GM19372 (cell line): Measurements from ENCODE around the gene SYNDIG1L.
A peak's percentile ranks its signal among the peaks of the same experiment; 100 is the strongest.
"Not testable (repeated sequence)": the region's sequence is repeated elsewhere in the genome, so short reads cannot be mapped to it uniquely, and the experiment has no call there.

ENCODE experiments used
- ATAC-seq: cut with Tn5 transposase; IDR thresholded peaks from one replicate; pipeline ENCODE4 v1.9.1; 2021; ENCODE audit warnings: mild to moderate bottlenecking, low read depth, moderate library complexity; ENCODE audit not compliant: unreplicated experiment

Gene SYNDIG1L

DNA sequence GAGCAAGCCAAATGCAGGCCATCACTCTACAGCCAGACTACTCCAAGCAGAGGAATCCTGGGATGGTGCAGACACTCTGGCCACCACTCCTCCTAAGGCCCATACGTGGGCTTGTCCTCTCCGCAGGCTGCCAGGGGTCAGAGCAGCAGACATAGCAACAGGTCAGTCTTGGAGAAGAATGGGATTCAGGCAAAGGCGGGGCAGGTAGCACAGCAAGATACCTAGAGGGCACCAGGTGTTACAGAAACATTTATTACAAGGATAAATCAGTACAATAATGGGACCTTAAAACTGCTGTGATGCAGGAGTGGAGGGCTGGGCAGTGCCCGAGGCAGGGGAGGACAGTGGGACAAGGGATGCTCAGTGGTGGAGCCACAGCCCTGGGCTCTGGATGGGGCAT lies 20.3 kb downstream of the SYNDIG1L start:
- no peak for ATAC-seq

DNA sequence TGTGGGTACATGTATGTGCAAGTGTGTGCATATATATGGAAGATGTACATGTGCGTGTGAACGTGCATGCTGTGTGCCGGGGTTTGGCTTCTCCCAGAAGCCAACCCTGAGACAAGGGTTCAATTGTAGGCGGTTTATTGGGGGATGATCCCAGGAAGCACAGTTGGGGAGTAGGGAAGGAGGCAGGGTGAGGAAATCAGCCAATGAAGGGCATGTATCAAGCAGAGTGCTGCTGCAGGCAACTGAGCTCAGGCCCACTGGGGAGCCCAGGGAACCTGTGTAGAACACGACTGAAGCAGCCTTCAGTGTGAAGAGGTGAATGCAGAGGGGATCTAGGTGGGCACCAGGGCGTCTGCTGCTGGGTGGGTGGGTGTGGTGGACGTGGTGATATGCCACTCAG lies 21.6 kb downstream of the SYNDIG1L start:
- ATAC-seq: no peak

DNA sequence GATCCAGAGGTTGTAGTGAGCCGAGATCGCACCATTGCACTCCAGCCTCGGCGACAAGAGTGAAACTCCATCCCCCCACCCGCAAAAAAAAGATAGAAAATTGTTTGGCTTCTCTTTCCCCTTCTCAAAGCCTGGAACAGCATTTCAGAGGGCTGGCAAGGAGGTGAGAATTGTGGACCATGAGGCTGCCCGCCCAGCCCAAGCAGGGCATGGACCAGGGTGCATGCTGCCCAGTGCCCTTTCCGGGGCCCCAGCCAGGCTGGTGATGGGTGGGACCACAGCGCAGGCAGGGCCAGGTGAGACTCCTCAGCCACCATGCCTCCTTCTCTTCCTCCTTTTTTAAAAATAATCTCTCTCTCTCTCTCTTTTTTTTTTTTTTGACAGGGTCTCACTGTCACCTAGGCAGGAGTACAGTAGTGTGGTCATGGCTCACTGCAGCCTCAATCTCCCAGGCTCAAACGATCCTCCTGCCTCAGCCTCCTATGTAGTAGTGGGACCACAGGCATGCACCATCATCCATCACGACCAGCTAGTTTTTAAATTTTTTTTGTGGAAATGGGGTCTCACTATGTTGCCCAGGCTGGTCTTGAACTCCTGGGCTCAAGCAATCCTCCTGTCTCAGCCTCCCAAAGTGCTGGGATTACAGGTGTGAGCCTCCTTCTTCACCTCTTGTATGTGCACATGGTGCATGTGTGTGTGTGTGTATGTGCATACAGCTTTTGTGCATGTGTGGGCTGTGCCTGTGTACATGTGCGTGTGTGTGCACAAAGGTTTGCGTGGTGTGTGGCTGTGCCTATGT lies 22.2 kb downstream of the SYNDIG1L start:
- no peak for ATAC-seq

DNA sequence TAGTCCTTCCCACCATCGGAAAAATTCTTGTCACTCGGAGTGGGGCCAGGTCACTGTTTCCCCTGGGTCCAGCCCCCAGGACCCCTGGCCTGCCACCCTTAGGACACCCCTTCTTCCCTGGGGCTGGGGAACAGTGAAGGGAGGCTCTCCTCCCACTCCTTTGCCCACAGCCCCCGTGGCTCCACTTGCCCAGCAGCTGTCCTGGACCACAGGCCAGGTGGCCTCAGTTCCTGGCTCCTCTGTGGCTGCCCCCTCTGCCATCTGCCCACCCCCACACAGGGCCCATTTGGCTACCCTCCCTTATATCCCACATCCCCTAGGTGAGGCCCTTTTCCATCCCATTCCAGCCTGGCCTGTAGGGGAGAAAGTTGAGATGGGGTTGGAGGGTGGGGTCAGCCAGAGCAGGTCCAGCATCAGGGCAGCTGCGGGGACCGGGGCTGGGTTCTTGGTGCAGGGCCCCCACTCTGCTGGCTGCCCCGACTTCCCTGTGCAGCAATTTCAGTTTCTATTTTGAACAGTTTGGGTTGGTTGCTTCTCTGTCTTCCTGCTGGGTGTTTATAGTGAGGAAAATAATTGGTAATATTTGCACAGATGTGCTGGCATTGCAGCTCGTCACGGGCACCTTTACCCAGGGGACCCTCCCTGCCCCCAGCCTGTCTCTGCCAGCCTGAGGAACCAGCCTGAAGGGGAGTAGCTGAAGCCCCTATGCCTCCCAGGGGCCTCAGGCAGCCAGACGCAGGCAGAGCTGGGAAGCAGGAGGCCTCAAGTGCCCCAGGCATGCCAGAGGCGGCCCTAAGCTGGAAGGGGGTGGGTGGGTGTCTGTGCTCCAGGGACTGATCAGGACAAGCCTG lies 23.4 kb downstream of the SYNDIG1L start:
- ATAC-seq: no peak

DNA sequence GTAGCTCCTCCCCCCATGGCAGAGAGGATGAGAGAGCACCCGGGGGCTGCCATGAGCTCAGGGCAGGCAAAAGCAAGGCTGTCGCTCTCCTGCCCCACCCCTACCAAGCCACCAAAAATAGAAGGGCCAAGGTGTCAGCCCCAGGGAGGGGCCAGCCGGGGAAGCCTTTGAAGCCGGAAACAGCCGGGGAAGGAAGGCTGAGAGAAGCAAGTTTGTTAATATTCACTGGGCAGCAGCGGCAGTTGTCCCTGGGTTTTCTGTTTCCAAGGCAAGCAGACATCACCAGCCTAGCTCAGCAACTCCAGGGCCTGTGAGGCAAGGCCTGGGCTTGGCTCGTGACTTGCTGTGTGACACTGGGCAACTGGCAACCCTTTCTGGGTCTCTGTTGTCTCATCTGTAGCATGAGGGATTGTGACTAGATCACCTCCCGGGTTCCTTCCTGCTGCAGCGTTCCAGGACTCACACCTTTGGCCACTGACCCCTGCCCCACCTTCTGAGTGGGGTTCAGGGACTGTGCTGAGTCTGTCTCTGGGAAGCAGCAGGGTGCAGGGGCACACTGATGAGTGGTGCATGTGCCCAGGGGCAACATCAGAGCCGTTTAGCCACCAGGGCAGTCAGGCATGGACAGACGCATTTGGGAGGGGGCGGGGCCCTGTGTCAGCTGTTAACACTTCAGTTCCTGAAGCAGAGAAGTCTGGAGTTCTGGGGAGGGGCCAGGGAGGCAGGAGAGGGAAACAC lies 24.3 kb downstream of the SYNDIG1L start:
- peak; percentile 73 for ATAC-seq

DNA sequence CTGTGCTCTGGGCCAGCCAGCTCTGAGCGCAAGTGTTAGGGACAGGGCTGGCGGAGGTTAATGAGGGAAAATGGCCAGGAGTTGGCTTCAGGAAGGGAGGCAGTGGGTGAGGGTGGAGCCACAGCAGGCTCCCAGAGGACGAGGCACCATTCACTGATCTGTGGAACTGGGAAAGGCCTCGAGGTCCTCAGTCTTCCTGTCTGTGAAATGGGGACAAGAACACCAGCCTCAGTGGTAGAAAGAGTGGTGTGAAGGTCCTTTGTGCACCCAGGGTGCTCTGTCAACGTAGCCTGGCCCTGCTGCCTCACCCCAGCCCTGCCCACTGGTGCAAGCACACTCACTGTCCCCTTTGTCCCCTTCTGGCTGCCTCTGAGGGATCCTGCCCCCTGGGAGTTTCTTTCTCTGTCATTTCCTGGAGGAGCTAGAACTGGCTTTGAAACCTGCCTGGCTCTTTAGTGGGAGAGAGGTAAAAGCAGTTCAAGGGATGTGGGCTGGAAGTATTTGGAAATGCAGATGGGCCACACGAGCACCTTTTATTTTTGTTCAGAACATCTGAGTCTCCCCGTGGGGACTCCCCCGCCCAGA lies 25.0 kb downstream of the SYNDIG1L start:
- peak; percentile 4 for ATAC-seq

DNA sequence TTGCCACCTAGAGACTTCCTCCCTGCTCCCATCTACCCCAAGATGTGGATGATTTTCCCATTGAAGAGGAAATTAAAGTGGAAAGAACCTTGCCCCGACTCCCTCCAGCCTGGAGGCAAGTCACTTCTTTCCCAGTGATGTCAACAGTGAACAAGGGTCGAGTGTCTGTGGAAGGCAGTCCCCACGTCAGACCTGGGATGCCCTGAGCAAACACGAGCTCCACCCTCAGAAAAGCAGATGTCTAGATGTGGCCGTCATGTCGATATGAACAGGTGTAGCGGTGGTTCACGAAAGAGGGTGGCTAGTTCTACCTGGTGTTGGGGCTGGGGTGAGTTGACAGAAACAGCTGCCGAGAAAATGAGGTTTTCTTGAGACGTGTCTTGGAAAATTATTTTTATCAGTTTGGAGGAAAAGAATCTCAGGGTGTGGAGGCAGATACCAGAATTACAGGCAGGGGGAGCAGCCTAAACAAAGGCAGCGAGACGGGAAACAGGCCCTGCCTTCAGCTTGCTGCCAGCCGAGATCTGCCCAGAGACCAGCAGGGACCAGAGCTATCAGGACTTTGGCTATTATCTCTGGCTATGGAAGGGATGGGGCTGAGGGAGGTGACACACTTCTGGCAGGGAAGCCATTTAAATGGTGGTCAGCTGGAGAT lies 25.9 kb downstream of the SYNDIG1L start:
- no peak for ATAC-seq

DNA sequence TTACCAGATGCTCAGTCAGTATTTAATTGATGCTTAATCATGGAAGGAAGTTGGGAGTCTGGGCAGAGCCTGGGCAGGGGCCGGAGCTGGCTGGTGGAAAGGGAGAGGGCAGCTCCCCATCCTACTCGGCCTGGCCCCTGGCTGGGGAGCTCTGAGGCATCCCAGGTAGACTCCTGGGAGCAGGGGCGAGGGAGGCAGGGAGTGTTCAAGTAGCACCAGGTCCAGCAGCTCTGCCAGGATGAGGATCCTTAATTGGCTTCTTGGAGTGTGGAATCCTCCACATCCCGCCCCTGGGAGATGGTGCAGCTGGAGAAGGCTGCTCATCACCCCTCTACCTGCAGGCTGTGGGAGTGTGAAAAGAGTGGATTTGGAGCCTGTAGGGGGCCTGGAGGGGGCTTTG lies 30.9 kb downstream of the SYNDIG1L start:
- ATAC-seq: no peak

DNA sequence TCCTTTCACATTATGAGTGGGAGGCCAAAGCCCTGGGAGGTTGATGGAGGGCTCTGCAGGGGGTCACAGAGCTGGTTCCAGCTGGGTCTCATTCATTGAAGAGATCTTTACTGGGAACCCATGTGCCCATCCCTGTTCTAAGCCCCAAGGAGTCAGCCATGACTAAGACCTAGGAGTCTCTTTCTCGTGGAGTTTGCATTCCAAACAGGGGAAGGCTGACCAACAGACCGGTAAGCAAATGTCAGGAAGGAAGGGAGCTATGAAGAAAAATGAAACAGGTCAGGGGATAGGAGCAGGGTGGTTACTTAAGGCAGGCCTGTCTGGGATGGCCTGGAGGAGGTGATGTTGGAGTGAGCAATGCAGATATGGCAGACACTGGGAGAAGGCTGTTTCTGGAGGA lies 31.5 kb downstream of the SYNDIG1L start:
- no peak for ATAC-seq

DNA sequence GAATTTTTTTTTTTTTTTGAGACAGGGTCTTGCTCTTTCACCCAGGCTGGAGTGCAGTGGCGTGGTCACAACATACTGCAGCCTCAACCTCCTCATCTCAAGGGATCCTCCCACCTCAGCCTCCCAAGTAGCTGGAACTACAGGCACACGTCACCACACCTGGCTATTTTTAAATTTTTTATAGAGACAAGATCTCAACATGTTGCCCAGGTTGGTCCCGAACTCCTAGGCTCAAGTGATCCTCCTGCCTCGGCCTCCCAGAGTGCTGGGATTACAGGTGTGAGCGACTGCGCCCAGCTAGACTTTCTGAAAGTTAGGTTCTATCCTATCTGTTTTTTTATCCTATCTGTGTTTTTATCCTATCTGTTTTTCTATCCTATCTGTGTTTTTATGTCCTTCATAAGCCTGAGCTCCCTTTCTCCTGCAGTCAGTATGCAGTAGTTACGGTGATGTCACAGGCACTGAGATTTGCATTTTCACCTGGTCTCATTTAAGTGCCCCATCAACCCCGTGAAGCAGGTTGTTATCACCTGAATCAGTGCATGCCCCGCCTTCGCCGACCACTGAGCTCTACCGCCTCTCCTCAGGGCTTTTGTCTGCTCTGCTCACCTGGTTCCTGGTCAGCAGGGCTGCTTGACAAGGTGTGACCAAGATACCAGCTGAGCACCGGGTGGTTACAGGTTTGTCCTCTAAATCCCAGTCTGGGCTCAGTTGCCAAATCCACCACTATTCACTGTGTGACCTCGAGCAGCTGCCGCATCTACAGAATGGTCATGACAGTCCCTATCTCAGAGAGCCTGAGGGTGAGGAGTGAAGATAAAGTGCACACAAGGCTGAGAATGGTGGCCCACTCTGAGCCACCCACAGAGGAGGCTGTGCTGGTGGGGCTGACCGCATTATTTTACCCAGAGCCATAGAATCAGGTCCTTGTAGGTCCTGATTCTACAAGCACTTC lies 33.1 kb downstream of the SYNDIG1L start:
- no peak for ATAC-seq

DNA sequence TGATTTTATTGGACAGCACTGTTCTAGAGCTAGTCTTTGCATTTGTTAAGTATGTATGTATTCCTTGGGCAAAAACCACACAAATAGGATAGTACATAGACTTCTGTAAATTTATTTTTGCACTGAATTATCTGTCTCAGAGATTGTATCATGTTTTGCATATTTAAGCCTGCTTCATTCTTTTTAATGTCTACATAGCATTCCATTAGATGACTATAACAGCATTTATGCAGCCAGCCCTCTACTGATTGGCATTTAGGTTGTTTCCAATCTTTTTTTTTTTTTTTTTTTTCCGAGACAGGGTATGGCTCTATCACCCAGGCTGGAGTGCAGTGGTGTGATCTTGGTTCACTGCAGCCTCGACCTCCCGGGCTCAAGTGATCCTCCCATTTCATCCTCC lies 34.5 kb downstream of the SYNDIG1L start:
- ATAC-seq: no peak

DNA sequence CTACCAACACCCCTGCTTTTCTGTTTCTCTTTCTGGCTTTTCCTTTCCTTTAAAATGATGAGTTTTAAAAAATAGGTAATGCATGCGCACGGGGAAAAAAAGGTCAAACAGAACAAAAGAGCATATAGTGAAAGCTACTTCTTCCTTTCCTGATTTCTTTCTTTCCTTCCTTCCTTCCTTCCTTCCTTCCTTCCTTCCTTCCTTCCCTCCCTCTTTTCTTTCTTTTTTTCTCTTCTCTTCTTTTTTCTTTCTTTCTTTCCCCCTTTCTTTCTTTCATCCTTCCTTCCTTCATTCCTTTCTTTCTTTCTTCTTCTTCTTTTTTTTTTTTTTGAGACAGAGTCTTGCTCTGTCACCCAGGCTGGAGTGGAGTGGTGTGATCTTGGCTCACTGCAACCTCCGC lies 35.5 kb downstream of the SYNDIG1L start:
- not testable (repeated sequence) for ATAC-seq

DNA sequence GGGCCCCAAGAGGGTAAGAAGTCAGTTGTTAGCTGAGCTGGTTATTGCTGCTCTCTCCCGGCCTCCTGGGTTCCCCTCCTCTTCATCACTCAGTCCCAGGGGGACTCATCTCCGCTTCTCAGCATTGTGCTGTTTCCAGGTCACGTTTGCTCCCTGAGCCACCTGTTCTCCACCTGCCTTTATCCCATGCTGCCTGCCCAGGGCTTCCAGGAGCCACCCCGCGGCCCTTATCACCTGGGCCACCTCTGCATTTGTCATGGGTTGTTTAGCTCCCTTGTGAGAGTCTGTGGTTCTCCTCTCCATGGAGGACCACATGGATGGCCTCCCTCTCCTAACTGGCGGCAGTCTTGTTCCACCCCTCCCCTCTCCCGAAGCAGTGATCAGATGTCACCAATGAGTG lies 36.0 kb downstream of the SYNDIG1L start:
- ATAC-seq: no peak

DNA sequence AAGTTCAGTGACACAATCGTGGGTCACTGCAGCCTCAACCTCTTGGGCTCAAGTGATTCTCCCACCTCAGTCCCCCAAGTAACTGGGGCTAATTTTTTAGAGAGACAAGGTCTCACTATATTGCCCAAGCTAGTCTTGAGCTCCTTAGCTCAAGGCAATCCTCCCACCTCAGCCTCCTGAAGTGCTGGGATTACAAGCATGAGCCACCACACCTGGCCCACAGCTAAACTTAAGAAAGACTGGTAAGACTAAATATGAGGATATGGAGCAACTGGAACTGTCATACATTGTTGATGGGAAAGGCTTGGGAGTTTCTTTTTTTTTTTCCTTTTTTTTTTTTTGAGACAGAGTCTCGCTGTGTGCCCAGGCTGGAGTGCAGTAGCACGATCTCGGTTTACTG lies 43.8 kb downstream of the SYNDIG1L start:
- no peak for ATAC-seq

DNA sequence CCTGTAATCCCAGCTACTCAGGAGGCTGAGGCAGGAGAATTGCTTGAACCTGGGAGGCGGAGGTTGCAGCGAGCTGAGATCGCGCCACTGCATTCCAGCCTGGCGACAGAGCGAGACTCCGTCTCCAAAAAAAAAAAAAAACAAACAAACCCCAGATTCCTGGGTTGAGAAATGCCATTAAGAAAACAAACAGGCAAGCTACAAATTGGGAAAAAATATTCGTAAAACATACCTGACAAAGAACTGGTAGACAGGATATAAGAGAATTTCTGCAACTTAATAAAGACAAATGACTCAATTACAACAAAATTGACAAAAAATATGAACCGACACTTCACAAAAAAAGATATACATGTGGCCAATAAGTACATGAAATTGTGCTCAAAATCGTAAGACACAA lies 44.4 kb downstream of the SYNDIG1L start:
- not testable (repeated sequence) for ATAC-seq

DNA sequence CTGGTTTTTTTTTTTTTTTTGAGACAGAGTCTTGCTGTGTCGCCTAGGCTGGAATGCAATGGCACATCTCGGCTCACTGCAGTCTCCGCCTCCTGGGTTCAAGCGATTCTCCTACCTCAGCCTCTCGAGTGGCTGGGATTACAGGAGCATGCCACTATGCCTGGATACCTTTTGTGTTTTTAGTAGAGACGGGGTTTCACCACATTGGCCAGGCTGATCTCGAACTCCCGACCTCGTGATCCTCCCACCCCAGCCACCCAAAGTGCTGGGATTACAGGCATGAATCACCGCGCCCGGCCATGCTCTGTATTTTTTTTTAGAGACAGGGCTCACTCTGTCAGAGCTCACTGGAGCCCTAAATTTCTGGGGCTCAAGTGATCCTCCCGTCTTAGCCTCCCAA lies 45.2 kb downstream of the SYNDIG1L start:
- no peak for ATAC-seq

DNA sequence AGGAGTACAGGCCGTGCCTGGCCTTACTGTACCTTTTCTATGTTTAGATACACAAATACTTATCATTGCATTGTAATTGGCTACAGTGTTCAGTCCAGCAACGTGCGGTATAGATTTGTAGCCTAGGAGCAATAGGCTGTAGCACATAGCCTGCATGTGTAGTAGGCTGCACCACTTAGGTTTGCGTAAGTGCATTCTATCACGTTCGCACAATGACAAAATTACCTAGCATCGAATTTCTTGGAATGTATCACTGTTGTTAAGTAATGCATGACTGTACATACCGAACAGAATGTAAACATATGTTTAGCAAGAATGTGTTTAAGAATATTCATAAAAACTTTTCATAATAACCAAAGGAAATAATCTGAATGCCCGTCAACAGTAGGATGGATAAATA lies 45.8 kb downstream of the SYNDIG1L start:
- no peak for ATAC-seq

DNA sequence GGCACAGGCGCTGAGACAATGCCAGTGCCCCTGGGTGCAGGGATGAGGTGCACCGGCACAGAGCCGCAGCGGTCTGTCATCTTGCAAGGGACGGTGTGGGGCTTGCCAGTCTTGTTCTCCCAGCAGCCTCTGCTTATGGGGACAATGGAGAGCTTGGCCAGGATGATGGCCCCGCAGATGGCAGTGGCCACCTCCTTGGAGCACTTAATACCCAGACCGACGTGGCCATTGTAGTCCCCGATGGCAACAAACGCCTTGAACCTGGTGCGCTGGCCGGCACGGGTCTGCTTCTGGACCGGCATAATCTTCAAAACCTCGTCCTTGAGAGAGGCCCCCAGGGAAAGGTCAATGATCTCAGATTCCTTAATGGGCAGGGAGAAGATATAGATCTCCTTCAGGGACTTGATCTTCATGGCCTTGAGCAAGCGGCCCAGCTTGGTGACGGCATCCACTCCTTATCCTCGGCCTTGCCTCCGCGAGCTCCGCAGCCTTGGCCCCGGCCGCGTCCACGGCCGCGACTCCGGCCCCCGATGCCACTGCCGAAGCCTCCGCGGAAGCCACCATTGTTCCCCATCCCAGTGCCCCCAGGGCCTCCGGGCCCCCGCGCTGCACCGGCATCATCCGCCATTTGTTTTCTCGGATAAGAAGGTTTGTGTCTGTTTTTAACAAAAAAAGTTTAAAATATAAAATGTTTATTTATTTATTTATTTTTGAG lies 47.9 kb downstream of the SYNDIG1L start:
- ATAC-seq: no peak

DNA sequence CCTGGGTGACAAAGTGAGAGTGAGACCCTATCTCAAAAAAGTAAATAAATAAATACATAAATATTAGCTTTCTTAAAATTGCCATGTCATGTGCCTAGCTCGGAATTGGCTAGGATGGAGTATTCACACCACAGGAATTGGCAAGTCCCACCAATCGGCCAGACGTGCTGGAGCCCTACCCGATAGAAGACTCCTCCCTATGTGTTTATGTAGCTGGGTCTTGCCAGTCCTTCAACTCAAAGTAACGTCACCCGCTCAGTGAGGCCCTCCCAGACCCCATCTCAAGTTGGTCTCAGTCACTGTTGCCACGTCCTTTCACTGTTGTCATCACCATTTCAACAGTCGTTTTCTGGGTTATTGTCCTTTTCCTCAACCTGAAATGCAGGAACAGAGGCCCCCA lies 57.6 kb downstream of the SYNDIG1L start:
- no peak for ATAC-seq
